ENCODE results near the gene IL4. TPM values are rescaled to one million over a fixed set of nuclear protein-coding genes. Genes with fewer than 3 reads are reported as not detected.
A peak's percentile ranks its signal among the peaks of the same experiment; 100 is the strongest.

IL4 gene
- total and polyA plus RNA-seq, 11 donors: not detected

DNA sequence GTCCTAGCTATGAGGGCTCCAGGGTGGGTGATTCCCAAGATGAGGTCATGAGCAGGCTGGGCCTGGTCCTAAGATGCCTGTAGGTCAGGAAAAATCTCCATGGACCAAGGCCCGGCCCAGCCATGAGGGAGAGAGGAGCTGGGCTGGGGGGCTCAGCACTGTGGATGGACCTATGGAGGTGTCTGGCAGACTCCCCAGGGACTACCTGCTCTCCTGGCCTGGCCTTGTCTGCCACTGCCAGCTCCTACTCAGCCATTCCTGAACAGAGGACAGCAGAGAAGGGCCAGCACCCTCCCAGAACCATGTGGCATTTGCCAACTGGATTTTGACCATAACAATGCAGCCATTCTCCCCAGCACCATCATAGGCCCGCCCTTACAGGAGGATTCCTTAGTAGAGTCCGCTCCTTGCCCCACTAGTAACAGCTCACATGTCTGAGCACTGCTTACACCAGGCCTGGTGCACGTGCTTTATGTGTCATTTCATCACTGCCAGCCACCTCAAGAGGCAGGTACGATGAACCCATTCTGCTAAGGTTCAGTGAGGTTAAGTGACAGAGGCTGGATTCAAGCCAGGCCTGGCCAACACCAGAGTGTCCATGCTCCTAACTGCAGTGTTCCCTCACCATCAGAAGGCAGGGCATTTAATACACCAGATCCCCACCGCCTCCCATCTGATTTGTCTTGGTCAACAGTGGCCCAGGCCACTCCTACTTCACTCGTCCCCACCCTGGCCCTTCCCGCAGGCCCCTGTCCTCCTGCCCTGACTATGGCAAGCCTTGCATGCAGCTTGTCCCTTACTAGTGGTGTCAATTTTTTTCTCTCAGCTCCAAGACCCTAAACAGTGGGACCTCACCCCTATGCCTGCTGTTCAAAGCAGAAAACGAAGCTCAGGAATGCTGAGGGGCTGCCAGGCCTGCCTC, 15.1 kb upstream of the IL4 start:
- intact Hi-C loops (cut with DNase I): no loop called here
- 90 to 93% (median 92%) methylated on average over 7 to 9 of the region's 9 CpGs for WGBS, 4 donors
- H3K27ac ChIP-seq: no peak overlapping the region
- H3K27me3 ChIP-seq: peaks cover 12 to 35% (median 21%) of the 10 kb centered on the region in 9 donors
- H3K9me3 ChIP-seq: no peaks in the 10 kb centered on the region
- H3K4me3 ChIP-seq: no peak overlapping the region
- no peak for TF ChIP-seq POLR2A (IDR thresholded peaks at IDR 0.05)
- no peak for TF ChIP-seq CTCF (IDR thresholded peaks at IDR 0.05)
- H3K4me1 ChIP-seq: peaks cover 0 to 13% (median 7%) of the 10 kb centered on the region in 12 donors
- H3K36me3 ChIP-seq: no peaks in the 10 kb centered on the region
- DNase-seq (no peak), ATAC-seq (no peak)

- WGBS, 4 donors: 92 to 96% (median 94%) methylated on average over 21 to 23 of the region's 23 CpGs
- TF ChIP-seq CTCF (IDR thresholded peaks at IDR 0.05) (no peak), POLR2A (IDR thresholded peaks at IDR 0.05) (no peak)
- H3K4me1 ChIP-seq: peaks cover 0 to 13% (median 7%) of the 10 kb centered on the region in 12 donors
- no peak overlapping the region for H3K4me3 ChIP-seq
- no peaks in the 10 kb centered on the region for H3K36me3 ChIP-seq
- intact Hi-C loops (cut with DNase I): no loop called here
- DNase-seq (no peak), ATAC-seq (no peak)
- no peaks in the 10 kb centered on the region for H3K9me3 ChIP-seq
- peaks cover 12 to 26% (median 20%) of the 10 kb centered on the region in 9 donors for H3K27me3 ChIP-seq
- H3K27ac ChIP-seq: no peak overlapping the region
Observed at GRCh38 chr5:132659598-132660493, 13.9 kb upstream of the IL4 start.

- TF ChIP-seq CTCF (IDR thresholded peaks at IDR 0.05) (no peak), POLR2A (IDR thresholded peaks at IDR 0.05) (no peak)
- Histone ChIP-seq H3K36me3 (no peaks in the 10 kb centered on the region), H3K4me3 (no peak overlapping the region), H3K9me3 (no peaks in the 10 kb centered on the region), H3K4me1 (peaks cover 0 to 4% (median 2%) of the 10 kb centered on the region in 12 donors), H3K27me3 (peaks cover 3 to 13% (median 9%) of the 10 kb centered on the region in 9 donors), H3K27ac (no peak overlapping the region)
- no peak for DNase-seq
- intact Hi-C loops (cut with DNase I): no loop called here
- WGBS, 4 donors: 80 to 82% (median 81%) methylated on average over 12 of the region's 12 CpGs
- ATAC-seq: peak in 1 of 4 donors; percentile 13
Observed at GRCh38 chr5:132661231-132662003, 12.4 kb upstream of the IL4 start.
